ENCODE measurements around the gene CHCHD4.

GRCh38 chr3:14154276-14154675 is 29.6 kb upstream of the CHCHD4 start:
- TF ChIP-seq CTCF (IDR thresholded peaks at IDR 0.05; ENCODE audit: poor library complexity, severe bottlenecking) = no peak
- TF ChIP-seq REST (IDR thresholded peaks at IDR 0.05; ENCODE audit: borderline replicate concordance) = no peak
- TF ChIP-seq SMC3 (conservative IDR thresholded peaks at IDR 0.05; ENCODE audit: poor library complexity) = no peak
- TF ChIP-seq EZH2 (IDR thresholded peaks at IDR 0.05; ENCODE audit: borderline replicate concordance, insufficient read depth, low read length, poor library complexity, severe bottlenecking) = no peak
- no peak for TF ChIP-seq POLR2AphosphoS5 (IDR thresholded peaks at IDR 0.05)
- TF ChIP-seq RAD21 (conservative IDR thresholded peaks at IDR 0.05) = no peak
- no peak for TF ChIP-seq TAF1 (IDR thresholded peaks at IDR 0.05; ENCODE audit: low read depth)
- no peak for TF ChIP-seq MXI1 (conservative IDR thresholded peaks at IDR 0.05; ENCODE audit: poor library complexity, severe bottlenecking)
- no peak for TF ChIP-seq EP300 (conservative IDR thresholded peaks at IDR 0.05; ENCODE audit: poor library complexity, severe bottlenecking)

Data from neural cell (in vitro differentiated cells).